ENCODE measurements around the gene TM2D3. TPM values are rescaled to one million over a fixed set of nuclear protein-coding genes. Genes with fewer than 3 reads are reported as not detected.

TM2D3 gene
- total and polyA plus RNA-seq, 4 donors, result 22.0 to 44.1 (median 37.9) TPM

DNA sequence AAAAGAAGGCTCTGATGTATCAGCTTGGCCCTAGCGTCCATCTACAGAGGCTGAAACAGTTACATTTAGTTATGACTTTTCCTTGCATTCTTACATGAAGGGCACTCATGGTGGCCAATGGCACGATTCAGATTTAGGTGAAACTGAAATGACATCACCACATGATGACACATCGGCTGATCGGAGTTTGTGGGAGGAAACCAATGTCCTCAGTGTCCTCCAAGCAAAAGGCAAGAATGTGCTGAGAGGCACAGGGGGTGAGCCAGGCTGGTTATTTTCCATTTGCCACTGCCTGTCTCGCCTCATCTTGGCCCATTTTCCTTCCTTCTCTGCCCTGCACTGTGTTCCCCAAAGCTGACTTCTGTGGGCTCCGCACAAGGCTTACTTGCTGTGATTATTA lies 37.7 kb upstream of the TM2D3 start (continued):
- TF ChIP-seq, protein P1, sequence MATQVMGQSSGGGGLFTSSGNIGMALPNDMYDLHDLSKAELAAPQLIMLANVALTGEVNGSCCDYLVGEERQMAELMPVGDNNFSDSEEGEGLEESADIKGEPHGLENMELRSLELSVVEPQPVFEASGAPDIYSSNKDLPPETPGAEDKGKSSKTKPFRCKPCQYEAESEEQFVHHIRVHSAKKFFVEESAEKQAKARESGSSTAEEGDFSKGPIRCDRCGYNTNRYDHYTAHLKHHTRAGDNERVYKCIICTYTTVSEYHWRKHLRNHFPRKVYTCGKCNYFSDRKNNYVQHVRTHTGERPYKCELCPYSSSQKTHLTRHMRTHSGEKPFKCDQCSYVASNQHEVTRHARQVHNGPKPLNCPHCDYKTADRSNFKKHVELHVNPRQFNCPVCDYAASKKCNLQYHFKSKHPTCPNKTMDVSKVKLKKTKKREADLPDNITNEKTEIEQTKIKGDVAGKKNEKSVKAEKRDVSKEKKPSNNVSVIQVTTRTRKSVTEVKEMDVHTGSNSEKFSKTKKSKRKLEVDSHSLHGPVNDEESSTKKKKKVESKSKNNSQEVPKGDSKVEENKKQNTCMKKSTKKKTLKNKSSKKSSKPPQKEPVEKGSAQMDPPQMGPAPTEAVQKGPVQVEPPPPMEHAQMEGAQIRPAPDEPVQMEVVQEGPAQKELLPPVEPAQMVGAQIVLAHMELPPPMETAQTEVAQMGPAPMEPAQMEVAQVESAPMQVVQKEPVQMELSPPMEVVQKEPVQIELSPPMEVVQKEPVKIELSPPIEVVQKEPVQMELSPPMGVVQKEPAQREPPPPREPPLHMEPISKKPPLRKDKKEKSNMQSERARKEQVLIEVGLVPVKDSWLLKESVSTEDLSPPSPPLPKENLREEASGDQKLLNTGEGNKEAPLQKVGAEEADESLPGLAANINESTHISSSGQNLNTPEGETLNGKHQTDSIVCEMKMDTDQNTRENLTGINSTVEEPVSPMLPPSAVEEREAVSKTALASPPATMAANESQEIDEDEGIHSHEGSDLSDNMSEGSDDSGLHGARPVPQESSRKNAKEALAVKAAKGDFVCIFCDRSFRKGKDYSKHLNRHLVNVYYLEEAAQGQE (IDR thresholded peaks at IDR 0.05), result no peak

GRCh38 chr15:101686718-101687117 lies 34.5 kb upstream of the TM2D3 start:
- no peak for TF ChIP-seq FOXA1 (IDR thresholded peaks at IDR 0.05)
- no peak for TF ChIP-seq SP1 (IDR thresholded peaks at IDR 0.05)
- TF ChIP-seq, protein P2, sequence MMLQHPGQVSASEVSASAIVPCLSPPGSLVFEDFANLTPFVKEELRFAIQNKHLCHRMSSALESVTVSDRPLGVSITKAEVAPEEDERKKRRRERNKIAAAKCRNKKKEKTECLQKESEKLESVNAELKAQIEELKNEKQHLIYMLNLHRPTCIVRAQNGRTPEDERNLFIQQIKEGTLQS (IDR thresholded peaks at IDR 0.05), result no peak
- TF ChIP-seq YY1 (IDR thresholded peaks at IDR 0.05), result no peak
- TF ChIP-seq HNF4A (conservative IDR thresholded peaks at IDR 0.05), result no peak
- no peak for TF ChIP-seq FOXA2 (IDR thresholded peaks at IDR 0.05)
- no peak for TF ChIP-seq NR2F2 (IDR thresholded peaks at IDR 0.05)
- TF ChIP-seq, protein P3, sequence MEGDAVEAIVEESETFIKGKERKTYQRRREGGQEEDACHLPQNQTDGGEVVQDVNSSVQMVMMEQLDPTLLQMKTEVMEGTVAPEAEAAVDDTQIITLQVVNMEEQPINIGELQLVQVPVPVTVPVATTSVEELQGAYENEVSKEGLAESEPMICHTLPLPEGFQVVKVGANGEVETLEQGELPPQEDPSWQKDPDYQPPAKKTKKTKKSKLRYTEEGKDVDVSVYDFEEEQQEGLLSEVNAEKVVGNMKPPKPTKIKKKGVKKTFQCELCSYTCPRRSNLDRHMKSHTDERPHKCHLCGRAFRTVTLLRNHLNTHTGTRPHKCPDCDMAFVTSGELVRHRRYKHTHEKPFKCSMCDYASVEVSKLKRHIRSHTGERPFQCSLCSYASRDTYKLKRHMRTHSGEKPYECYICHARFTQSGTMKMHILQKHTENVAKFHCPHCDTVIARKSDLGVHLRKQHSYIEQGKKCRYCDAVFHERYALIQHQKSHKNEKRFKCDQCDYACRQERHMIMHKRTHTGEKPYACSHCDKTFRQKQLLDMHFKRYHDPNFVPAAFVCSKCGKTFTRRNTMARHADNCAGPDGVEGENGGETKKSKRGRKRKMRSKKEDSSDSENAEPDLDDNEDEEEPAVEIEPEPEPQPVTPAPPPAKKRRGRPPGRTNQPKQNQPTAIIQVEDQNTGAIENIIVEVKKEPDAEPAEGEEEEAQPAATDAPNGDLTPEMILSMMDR (IDR thresholded peaks at IDR 0.05; ENCODE audit: low read depth, low read length, missing input control), result no peak
- no peak for TF ChIP-seq EGR1 (IDR thresholded peaks at IDR 0.05; ENCODE audit: low read depth in 2 of 2)
- TF ChIP-seq TAF1 (conservative IDR thresholded peaks at IDR 0.05), result no peak
- TF ChIP-seq ZBTB33 (IDR thresholded peaks at IDR 0.05), result no peak
- TF ChIP-seq, protein P4, sequence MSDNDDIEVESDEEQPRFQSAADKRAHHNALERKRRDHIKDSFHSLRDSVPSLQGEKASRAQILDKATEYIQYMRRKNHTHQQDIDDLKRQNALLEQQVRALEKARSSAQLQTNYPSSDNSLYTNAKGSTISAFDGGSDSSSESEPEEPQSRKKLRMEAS (IDR thresholded peaks at IDR 0.05), result no peak
- no peak for TF ChIP-seq HNF4G (IDR thresholded peaks at IDR 0.05)
- no peak for TF ChIP-seq JUND (IDR thresholded peaks at IDR 0.05)
- TF ChIP-seq, protein P1 (IDR thresholded peaks at IDR 0.05), result no peak
- no peak for TF ChIP-seq RAD21 (IDR thresholded peaks at IDR 0.05)
- TF ChIP-seq GABPA (IDR thresholded peaks at IDR 0.05 in 1 of 2, conservative IDR thresholded peaks at IDR 0.05 in 1 of 2), result no peak
- Histone ChIP-seq H3K27me3 (ENCODE audit: control insufficient read depth in 4 of 4, insufficient read depth in 4 of 4, low read length in 3 of 4) (no peaks in the 10 kb centered on the region), H3K9me3 (ENCODE audit: control insufficient read depth in 4 of 4, low read length in 3 of 4) (no peaks in the 10 kb centered on the region), H3K27ac (ENCODE audit: low read depth in 1 of 2, low read length in 2 of 2) (no peak overlapping the region), H3K36me3 (ENCODE audit: control insufficient read depth in 4 of 4, insufficient read depth in 3 of 4, low read depth in 1 of 4, low read length in 3 of 4) (peaks cover 3 to 26% (median 13%) of the 10 kb centered on the region in 4 donors), H3K4me1 (ENCODE audit: control insufficient read depth in 4 of 4, insufficient read depth in 4 of 4, low read length in 3 of 4) (no peaks in the 10 kb centered on the region), H3K9ac (ENCODE audit: low read depth in 1 of 2, low read length in 2 of 2) (no peak overlapping the region), H3K4me3 (ENCODE audit: low read depth in 1 of 3, low read length in 3 of 3) (no peak overlapping the region)
- no peak for DNase-seq (ENCODE audit: low spot score)
- WGBS, result 97% methylated on average over 2 of the region's 2 CpGs
